GM19452 (cell line): ENCODE data around the gene VAMP5.
A peak's percentile ranks its signal among the peaks of the same experiment; 100 is the strongest.
"Not testable (repeated sequence)": the region's sequence is repeated elsewhere in the genome, so short reads cannot be mapped to it uniquely, and the experiment has no call there.

Experiments used
- ATAC-seq: cut with Tn5 transposase; IDR thresholded peaks from one replicate; pipeline ENCODE4 v1.9.1; 2021; ENCODE audit not compliant: unreplicated experiment

Gene VAMP5

DNA sequence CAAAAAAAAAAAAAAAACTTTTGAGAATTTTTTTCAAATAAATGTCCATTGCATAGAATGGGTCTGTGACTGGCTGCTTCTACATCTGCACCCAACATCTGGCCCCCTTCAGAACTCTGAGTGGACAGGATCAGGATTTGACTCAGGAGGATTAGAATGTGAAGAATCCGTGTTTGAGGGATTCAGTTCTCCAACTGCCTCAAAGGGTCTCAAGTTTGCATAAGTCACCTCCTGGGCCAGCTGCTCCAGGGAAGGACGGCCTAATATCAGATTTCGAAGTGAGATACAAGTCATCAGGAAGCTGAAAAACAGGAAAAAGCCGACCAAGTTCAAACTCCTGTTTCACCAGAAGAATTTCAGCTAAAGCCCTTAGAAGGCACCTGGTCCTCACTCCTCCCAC is 34.4 kb upstream of the VAMP5 start:
- no peak for ATAC-seq

DNA sequence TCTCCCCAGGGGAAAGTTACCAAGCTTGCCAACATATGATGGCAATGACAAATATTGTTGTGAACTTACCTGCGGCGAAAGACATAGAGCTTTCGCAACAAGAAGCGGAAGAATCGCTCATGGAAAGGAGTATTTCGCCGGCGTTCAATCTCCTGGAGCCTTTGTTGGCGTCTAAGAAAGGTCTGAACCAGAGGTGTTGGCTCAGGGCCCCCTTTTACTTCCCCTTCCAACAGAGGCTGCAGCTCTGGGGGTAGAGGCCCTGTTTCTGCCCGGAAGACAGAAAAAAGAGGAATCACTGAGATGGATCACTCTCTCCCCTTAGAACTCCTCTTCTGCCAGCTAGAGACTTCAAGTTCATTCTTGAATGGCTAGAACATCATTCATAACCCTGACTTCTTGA is 33.7 kb upstream of the VAMP5 start:
- ATAC-seq, result no peak

DNA sequence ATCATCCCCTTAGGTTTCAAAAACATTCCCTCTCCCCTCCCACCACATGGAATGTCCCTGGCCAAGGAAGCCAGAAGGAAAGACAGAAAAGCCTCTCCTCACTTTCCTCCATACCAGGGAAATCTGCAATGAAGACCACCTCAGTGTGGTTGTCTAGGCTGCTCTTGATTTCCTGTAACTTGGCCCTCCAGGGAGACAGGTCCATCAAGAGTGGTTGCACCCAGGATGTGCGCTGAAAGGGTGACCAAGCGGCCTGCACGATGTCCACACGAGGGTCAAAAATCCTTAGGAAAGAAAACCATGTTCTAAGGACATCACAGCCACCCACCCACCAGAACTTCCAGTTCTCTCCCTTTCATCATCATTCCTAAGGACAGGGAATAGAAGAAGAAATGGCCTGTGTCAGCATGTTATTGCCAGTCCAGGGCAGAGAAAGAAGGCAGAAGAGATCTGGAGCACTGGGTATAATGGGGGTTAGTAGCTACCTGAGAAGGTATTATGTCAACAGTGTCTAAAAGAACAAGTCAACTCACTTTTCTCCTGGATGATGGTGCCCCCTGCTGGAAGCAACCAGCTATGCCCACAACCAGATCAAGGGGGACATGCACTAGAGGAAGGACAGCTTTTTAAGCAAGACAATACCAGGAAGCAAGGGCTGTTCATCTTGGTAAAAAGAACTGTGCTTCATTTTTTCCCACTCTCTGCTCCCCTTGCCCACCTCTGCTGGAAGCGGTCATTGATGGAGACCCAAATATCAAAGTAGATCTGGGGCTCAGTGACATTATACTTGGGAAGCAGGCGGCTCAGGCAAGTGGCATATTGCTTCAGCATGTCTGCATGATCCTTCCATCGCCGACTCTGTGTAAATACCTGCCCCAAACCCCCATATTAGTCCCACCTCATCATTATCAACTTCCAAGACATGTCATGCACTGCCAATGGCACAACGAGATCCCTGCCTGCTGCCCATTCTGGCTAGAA is 32.2 kb upstream of the VAMP5 start:
- ATAC-seq, result no peak

DNA sequence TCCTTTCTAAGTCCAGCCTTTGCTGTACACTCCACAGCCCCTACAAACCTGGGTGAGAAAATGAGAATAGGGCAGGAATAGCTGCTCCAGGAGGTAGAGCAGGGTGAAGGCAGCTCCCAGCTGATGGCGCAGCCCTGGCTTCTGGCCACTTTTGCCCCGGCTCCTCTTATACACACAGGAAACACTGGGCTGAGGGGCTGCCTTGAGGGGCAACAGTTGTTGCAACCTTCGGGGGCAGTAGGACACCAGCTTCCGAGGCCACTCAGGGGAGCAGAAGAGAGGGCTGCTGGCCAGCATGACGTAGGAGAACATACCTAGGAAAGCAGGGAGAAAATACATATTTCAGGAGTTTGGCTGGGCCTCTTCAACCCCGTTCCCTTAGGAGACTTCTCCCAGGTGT is 31.0 kb upstream of the VAMP5 start:
- no peak for ATAC-seq

DNA sequence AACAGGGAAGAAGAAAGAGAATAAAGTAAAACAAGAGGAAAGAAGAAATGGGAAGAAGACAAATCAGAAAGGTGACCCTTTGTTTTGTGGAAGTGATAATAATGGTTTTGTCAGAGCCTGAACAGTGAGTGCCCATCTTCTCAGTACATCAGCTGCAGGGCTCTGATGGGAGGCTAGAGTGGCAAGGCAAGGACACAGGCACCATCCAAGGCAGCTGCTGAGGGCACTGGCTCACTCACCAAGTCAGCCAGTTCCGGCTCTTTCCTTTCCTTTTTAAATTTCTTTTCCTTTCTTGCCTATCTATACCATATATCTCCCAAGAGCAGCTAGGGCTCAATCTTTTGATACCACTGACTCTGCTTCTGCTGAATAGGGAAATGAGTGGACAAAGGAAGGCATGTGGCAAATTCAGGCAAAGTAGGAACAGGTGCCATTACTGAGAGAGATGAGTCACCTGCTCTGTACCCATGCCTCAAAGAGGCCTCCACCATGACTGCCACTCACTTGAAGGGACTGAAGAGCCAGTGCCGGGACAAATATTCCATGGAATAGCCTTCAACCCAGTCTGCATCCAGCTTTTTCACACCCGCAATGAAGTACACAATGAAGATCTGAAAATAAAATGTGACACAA is 29.1 kb upstream of the VAMP5 start:
- ATAC-seq, result no peak

DNA sequence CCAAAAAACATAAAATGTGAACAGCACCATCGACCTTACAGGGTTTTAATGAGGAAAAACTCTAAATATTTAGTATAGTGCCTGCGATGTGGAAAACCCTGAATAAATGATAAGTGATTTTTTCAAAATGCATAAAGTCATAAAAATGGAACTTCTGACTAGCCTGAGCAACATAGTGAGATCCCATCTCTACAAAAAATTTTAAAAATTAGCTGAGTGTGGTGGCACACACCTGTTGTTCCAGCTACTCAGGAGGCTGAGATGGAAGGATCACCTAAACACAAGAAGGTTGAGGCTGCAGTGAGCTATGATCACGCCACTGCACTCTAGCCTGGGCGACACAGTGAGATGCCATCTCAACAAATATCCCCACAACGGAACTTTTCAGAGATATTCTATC is 27.1 kb upstream of the VAMP5 start:
- no peak for ATAC-seq

DNA sequence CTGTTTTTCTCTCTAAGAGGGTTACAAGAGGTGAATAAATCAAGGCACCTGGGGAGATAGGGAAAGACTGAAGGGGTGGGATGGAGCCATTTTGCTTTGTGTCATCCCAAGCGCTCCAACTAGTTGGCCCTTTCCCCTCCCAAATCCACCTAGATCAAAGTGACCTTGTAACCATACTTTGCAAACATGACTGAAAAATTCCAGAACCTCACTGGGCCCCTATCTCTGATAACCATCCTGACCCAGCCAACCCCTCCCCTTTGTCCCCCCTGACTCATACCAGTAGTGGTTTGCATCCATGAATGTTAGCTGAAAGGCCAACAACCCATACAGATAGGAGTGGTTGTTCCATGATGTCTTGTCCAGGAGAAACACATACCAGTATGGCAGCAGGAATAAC is 26.1 kb upstream of the VAMP5 start:
- no peak for ATAC-seq

DNA sequence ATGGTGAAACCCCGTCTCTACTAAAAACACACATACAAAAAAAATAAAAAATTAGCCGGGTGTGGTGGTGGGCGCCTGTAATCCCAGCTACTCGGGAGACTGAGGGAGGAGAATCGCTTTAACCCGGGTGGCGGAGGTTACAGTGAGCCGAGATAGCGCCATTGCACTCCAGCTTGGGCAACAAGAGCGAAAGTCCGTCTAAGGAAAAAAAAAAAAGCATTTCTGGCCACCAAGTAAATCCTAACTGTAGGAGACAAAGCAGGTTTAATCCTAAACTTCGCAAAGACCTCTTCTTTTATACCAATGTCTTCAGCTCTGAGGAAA is 23.9 kb upstream of the VAMP5 start:
- not testable (repeated sequence) for ATAC-seq

DNA sequence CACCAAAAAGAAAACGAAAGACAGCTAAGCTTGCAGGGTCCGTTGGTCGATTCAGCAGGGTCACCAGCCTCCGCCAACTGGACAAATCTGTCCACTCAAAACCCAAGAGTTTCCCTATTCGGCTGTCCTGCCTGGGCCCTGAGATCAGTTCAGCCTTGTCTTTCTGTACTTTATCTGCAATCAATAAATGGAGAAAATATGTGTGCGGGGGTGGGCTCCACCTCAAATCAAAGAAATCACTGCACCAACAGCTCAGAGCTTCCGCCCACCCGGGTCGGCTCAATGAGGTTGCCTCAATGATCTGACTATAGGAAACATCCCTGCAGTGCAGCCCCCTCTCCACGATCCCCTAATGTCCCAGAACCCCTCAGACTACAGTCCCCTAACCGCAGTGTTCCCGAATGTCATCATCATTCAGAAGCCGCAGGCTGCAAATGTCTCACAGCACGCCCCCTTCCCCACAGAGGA is 23.4 kb upstream of the VAMP5 start:
- ATAC-seq, result no peak

DNA sequence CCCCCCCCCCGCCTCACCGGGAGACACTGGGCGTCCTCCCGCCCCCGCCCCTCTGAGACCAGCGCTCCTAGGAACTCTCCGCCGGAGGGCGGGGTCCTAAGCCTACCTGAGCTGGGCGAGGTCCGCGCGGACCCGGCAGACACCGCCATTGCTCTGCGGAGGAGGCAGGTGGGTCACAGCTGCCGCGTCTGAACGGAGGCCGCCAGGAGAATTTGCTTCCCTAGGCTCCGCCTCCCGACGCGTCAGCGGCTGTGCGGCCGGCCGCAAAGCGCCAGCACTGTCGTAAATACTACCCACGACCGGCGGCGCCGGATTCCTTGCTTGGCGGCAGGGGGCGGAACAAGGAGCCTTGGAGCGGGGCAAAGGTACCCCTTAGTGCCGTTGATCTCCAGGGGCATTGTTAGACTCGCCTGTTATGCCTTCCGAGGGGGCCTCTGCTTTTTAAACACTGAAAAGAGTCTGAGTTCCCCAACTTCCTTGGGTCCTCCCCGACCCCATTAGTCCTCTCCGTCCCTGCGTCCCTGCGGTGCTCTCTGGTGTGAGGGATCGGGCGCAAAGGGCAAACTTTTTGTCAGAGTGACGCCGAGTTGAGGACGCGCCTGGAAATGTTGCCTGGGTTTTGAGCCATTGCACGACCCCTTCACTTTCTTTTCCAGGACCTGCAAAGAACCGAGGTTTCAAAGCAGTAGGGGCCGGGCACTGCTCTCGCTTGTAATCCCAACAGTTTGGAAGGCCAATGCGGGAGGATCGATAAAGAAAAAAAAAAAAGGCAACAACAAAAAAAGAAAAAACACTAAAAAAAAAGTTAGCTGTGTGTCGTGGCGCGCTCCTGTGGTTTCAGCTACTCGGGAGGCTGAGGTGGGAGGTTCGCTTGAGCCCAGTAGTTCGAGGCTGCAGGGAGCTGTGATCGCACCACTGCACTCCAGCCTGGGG is 22.7 kb upstream of the VAMP5 start, which contains the start of gene GGCX:
TSS of gene GGCX (minus strand) at position 214 of the 933 bp plus-strand sequence. CDS start at position 149, 65 bp downstream.
- ATAC-seq, result peak; percentile 93

DNA sequence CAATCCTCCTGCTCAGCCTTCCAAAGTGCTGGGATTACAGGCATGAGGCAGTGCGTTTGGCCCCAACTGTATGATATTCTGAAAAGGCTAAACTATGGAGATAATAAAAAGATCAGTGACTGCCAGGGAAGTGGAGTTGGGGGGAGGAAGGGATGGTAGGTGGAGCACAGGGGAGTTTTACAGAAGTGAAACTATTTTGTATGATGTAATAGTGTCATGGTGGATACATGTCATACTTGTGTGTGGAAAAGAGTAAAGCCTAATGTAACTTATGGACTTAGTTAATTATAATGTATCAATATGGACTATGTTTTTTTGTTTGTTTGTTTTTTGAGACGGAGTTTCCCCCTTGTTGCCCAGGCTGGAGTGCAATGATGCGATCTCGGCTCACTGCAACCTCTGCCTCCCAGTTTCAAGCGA is 20.1 kb upstream of the VAMP5 start:
- no peak for ATAC-seq

DNA sequence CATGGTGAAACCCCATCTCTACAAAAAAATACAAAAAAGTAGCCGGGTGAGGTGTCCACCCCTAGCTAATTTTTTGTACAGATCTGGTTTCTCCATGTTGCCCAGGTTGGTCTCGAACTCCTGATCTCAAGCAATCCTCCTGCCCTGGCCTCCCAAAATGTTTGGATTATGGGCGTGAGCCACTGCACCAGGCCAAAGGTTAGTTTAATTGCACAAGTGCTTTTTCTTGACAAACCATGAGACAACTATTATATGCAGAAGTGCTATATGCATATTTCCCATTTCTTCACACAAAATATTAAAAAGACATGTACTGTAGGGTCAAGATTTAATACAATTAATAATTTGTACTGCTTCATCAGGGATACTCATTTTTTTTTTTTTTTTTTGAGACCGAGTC is 18.0 kb upstream of the VAMP5 start:
- no peak for ATAC-seq

DNA sequence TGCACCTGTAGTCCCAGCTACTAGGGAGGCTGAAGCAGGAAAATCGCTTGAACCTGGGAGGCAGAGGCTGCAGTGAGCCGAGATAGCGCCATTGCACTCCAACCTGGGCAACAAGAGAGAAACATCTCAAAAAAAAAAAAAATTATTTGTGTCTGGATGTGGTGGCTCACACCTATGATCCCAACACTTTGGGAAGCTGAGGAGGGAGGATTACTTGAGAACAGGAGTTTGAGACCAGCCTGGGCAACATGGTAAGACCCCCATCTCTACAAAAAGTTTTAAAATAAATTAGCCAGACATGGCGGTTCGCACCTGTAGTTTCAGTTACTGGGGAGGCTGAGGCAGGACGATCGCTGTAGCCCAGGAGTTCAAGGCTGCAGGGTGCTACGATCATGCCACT is 8.5 kb upstream of the VAMP5 start:
- no peak for ATAC-seq

DNA sequence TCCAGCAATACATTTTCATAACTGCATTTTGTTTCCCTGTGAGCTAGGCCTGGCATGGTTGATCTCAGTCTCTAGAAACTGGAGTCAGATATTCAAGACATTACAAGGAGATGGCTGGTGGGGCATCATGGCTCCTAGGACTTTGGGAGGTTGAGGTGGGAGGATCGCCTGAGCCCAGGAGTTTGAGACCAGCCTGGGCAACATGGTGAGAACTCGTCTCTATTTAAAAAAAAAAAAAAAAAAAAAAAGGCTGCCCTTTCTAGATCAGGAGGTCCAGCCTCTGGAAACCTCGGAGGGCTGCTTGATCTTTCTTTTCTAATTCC is 7.2 kb upstream of the VAMP5 start:
- no peak for ATAC-seq

DNA sequence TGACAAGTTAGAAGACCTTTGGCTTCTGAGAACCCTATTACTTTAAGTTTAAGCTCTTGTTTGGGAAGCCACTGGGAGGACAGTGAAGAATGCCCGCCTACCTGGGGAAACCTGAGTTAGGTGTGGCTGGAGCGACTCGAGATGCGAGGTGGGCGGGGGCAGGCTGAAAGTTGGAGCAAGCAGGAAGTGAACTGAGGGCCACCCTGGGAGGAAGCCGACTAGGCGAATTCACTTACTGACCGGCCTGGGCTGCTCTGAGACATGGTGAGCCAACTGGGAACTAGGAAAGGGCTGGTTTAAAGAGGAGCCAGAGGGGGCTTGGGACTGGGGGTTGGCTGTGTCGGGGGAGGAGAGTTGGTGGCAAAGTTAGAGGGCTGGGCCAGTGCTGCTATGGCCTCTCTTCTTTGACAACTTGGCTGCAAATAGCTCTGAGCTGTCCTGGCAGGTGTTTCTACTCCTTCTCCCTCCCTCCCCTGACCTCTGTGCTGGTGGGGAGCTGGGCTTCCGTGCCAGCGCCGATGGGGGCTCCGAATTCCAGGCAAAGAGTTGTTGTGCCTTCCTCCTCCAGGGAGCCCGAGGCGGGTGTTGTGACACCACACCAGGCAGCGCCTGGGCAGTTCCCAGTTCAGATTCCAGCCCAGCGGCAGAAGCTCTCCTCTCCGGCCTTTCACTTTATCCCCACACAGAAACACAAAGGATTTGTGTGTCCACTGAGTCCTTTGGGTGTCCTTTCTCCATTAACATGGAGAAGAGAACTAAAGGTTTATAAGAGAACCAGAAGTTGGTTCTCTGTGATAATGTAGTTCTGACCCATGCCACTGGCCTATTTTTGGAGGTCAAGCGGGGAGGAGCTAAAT is 6.6 kb upstream of the VAMP5 start, which contains the start of gene VAMP8:
TSS of gene VAMP8 (plus strand) at position 201 of the 857 bp plus-strand sequence. CDS start at position 262, 61 bp downstream.
- ATAC-seq, result no peak

DNA sequence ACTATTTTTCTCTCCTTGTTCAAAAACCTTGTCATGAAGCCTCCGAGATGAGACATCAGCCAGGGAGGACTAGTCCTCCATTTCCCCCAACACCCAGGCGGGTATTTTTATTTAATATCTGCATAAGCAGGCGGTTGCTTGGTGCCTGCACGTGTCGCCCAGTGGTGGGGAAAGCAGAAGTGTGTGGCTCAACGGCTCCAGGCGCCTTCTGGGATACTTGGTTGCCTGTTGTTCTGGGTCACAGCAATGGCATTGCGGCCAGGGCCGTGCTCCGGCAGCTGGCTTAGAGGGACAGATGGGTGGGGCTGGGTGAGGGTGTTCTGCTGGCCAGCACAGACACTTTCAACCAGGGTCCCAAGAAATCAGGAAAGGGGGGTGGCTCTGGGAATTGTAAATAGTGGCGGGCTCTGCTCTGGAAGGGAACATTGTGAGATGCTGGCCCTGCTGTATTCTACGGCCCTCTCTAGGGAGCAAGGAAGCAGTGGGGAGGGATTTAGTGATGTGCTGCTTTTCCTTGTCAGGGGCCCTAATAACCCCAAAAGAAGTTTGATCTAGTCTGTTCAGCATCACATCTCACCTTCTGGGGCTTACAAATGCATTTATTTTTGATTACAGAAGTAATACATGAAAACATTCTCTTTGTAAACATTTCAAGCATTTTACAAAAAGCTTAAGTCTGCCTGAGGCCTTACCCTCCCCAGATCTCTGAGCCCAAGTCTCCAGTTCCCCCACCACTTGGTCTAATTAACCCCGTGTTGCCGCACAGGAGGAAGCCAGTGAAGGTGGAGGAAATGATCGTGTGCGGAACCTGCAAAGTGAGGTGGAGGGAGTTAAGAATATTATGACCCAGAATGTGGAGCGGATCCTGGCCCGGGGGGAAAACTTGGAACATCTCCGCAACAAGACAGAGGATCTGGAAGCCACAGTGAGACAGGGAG is 5.7 kb upstream of the VAMP5 start:
- ATAC-seq, result no peak

DNA sequence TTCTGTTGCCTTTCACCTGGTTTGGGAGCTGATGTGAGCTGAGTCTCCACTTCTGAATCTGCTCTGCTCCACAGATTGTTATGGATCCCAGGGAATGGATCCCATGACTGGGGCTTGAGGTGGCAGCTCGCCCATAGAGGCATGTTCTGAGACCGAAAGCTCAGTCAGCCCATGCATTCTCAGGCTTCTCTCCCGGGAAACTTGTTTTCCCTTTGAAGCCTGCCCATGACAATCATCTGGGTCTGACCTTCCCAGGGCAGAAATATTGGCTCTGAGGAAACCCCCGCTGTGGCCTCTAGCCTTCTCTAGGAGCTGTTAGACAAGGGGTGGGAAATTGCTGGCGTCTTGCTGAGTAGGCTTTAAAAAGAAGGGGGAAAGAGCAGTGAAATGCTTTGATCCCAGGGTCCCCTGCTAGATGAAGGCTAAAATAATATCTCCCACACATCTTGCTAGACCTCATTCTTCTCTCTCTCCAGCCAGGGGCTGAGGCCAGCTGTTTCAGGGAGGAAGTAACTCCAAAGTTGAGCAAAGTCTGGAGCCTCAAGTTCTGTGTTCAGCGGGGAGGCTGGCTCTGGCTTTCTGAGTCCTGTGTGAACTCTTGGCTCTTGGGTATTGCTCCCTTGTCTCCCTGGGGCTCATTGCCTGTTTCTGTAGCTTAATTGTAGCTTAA is 4.8 kb upstream of the VAMP5 start:
- ATAC-seq, result no peak

DNA sequence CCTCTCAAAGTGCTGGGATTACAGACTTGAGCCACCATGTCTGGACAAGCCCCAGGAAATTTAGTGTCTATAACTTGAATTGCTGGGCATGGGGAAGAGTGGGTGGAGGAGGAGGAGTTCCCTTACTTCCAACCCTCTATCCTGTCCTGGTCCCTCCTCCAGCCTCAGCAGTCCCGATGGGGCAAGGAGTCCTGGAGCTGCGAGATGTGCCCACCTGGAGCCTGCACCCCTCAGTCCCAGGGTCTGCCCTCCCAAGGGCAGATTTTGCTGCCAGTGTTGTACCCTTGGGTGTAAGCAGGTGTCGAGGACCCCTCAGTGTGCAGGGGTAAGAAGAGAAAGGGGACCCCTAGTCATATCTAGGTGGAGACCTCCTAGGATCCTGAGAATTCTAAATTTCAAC is 4.0 kb upstream of the VAMP5 start:
- no peak for ATAC-seq

DNA sequence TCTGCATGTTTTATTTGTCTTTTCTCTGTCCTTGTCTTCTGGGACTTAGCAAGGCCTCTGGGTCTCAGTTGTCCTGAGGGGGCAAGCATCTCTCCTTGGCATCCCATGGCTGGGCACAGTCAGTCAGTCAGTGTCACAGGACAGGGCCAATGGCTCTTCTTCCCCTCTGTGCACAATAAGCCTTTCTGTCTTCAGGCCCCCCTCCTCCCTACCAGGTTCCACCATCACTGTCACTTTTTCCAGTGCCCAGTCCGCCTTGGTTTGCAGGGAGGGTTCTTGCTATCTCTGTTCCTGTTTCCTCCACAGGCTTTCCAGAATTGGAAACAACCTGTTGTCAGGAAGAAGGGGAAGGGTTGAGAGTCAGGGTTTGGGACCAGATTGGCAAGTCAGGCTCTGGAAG is 1.7 kb upstream of the VAMP5 start:
- no peak for ATAC-seq
